Kidney (tissue), 14 donors: ENCODE measurements around the gene GSPT1. TPM values are rescaled to one million over a fixed set of nuclear protein-coding genes. Genes with fewer than 3 reads are reported as not detected.

Experiments
- DNase-seq, 5 donors: peaks; one replicate each; pipeline ENCODE4 v3.0.0-alpha.2; 2013 to 2020
- FAIRE-seq: peaks from 2 replicates; lab custom pipeline; 2012; peaks lifted over from hg19 to GRCh38; lab: Jason Lieb, UNC
- H3K27ac ChIP-seq, 2 donors: one replicate each; pipeline ENCODE4 v1.7.0; 2013; ENCODE audit warnings: low read depth in 2 of 2, low read length in 2 of 2, inconsistent platforms in 1 of 2
- H3K27me3 ChIP-seq: one replicate; pipeline ENCODE4 v1.7.1; 2013; ENCODE audit warnings: low read length, inconsistent platforms; ENCODE audit not compliant: control insufficient read depth, insufficient read depth
- H3K36me3 ChIP-seq, 3 donors: one replicate each; pipeline versions ENCODE4 v1.7.0 to v1.7.1; 2013; ENCODE audit warnings: low read length in 3 of 3, control low read depth in 1 of 3, inconsistent platforms in 1 of 3; ENCODE audit not compliant: insufficient read depth in 3 of 3, control insufficient read depth in 2 of 3
- H3K4me1 ChIP-seq, 3 donors: one replicate each; pipeline versions ENCODE4 v1.7.0 to v1.7.1; 2013; ENCODE audit warnings: low read length in 3 of 3, inconsistent platforms in 1 of 3, low read depth in 1 of 3; ENCODE audit not compliant: control insufficient read depth in 2 of 3, insufficient read depth in 2 of 3
- H3K4me3 ChIP-seq, 3 donors: one replicate each; pipeline versions ENCODE4 v1.7.0 to v1.8.1; 2013; ENCODE audit warnings: low read length in 3 of 3, control low read depth in 1 of 3, inconsistent platforms in 1 of 3
- H3K9ac ChIP-seq, 3 donors: one replicate each; pipeline versions ENCODE4 v1.7.0 to v1.7.1; 2013; ENCODE audit warnings: low read length in 3 of 3, control low read depth in 1 of 3, inconsistent platforms in 1 of 3
- H3K9me3 ChIP-seq, 3 donors: one replicate each; pipeline versions ENCODE4 v1.7.0 to v1.7.1; 2013; ENCODE audit warnings: low read length in 3 of 3, control low read depth in 1 of 3, inconsistent platforms in 1 of 3; ENCODE audit not compliant: control insufficient read depth in 2 of 3, insufficient read depth in 1 of 3
- intact Hi-C: fragments of 100-400 bp; cut with DNase I; formaldehyde crosslinking; loops from one replicate; pipeline ENCODE4 v1.11.1; 2022
- polyA plus RNA-seq: library from polyadenylated mRNA; stranded (reverse); fragments of 350-450 nt; fragmentation: Illumina TruSeq; extraction: RNeasy Lipid Tissue Mini Kit (QIAGEN cat#74804); gene quantifications from one replicate; pipeline ENCODE4 v1.2.3, GENCODE V29; 2014; ENCODE audit warnings: low read depth, low replicate concordance; ENCODE audit not compliant: insufficient read depth
- total RNA-seq: library from RNA; stranded (reverse); fragmentation: NEBNext Ultra II Directional; extraction: Animal tissue kit (Norgen Biotek cat#: 25700); gene quantifications from one replicate; pipeline ENCODE4 v1.2.1, GENCODE V29; 2021
- TF ChIP-seq, protein P1 (sequence below): IDR thresholded peaks from 3 replicates; pipeline ENCODE4 v1.5.1; 2012; ENCODE audit warnings: mild to moderate bottlenecking, moderate library complexity, borderline replicate concordance; ENCODE audit not compliant: insufficient read depth; ENCODE audit errors: extremely low read depth
- donor health status: control.
- donor health status: control.
- donor health status: control.
- donor health status: control.
- donor health status: control.
- donor health status: DM: yes; HTN: yes; CAD: no.
- donor health status: Normal renal cell carcinoma (clear cell type).

Gene GSPT1
- total and polyA plus RNA-seq, 2 donors from 2014 or later: 48.3 to 99.0 TPM

DNA sequence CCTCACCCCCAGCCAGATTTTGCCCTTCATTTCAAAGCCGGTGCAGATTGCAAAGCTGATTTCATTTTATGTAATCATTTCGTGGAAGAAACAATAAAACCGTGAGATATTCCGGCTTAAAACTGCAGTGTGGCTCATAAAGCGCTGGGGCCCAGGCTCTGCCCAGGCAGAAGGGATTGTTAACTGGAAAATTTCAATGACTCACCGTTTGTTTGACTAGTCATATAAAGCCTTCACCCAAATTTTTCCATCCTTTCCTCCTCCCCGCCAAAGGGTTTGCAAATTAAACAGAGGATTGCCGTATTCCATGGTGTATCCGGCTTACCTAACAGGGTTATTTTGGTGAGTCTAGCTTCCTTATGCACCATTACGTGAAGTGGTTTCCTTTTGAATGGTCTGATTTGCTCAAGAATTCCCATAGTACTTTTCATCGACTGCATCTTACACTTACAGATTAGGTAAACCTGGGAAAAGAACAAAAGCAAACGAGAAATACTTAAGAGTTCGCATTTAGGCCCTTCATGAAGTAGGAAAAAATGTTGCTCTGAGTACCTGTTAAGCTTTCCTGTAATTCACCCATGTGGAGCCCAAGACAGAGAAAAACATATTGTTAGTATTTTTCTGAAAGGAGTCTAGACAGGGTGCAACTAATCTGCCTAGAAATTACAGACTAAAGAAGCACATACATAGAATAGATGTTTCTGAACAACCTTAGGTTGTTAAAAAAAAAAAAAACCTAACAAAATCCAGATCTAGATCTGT is 949 bp upstream of the GSPT1 start:
- Histone ChIP-seq H3K9me3 (no peaks in the 10 kb centered on the region), H3K27ac (peak overlapping the region; percentile 86 to 95), H3K4me1 (peaks cover 4 to 12% (median 5%) of the 10 kb centered on the region in 3 donors), H3K36me3 (no peaks in the 10 kb centered on the region), H3K27me3 (no peaks in the 10 kb centered on the region), H3K4me3 (peak overlapping the region; percentile 62 to 89 (median 74)), H3K9ac (peak overlapping the region; percentile 62 to 90 (median 76))
- DNase-seq (peak in 1 of 5 donors; percentile 27), FAIRE-seq (no peak)
- TF ChIP-seq, protein P1, sequence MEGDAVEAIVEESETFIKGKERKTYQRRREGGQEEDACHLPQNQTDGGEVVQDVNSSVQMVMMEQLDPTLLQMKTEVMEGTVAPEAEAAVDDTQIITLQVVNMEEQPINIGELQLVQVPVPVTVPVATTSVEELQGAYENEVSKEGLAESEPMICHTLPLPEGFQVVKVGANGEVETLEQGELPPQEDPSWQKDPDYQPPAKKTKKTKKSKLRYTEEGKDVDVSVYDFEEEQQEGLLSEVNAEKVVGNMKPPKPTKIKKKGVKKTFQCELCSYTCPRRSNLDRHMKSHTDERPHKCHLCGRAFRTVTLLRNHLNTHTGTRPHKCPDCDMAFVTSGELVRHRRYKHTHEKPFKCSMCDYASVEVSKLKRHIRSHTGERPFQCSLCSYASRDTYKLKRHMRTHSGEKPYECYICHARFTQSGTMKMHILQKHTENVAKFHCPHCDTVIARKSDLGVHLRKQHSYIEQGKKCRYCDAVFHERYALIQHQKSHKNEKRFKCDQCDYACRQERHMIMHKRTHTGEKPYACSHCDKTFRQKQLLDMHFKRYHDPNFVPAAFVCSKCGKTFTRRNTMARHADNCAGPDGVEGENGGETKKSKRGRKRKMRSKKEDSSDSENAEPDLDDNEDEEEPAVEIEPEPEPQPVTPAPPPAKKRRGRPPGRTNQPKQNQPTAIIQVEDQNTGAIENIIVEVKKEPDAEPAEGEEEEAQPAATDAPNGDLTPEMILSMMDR: no peak
- intact Hi-C loops: no loop called here

DNA sequence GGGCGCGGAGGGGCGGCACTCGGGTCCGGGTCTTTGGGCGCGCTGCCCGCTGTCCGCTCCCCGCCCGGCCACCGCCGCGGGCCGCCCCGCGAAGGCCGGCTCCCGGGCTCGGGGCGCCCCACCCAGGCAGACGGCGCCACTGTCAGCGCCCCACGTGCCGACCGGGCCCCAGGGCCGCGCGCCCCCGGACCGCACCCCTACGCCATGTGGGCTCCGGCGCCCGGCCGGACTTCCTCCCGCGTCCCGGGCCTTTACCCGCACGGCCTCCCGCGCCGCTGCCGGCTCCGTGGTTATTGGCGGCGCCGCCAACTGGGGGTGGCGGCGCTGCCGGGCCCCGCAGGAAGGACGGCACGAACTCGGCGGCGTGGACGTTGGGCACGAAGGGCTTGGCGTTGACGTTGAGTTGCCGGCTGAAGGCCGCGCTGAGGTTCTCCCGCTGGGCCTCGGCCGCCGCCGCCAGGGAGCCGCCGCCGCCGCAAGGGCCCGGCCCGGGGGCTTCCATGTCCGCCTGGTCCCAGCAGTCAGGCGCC is 577 bp downstream of the GSPT1 start:
- H3K4me3 ChIP-seq: peak overlapping the region; percentile 76 to 86 (median 80)
- FAIRE-seq (no peak), DNase-seq (peak in 4 of 5 donors; percentile 30 to 72 (median 44))
- H3K27me3 ChIP-seq: no peaks in the 10 kb centered on the region
- intact Hi-C loops: no loop called here
- peaks cover 5 to 18% (median 12%) of the 10 kb centered on the region in 3 donors for H3K4me1 ChIP-seq
- TF ChIP-seq, protein P1: no peak
- H3K36me3 ChIP-seq: no peaks in the 10 kb centered on the region
- H3K27ac ChIP-seq: peak overlapping the region; percentile 94 to 95
- no peaks in the 10 kb centered on the region for H3K9me3 ChIP-seq
- H3K9ac ChIP-seq: peak overlapping the region in 1 of 3 donors; percentile 77

DNA sequence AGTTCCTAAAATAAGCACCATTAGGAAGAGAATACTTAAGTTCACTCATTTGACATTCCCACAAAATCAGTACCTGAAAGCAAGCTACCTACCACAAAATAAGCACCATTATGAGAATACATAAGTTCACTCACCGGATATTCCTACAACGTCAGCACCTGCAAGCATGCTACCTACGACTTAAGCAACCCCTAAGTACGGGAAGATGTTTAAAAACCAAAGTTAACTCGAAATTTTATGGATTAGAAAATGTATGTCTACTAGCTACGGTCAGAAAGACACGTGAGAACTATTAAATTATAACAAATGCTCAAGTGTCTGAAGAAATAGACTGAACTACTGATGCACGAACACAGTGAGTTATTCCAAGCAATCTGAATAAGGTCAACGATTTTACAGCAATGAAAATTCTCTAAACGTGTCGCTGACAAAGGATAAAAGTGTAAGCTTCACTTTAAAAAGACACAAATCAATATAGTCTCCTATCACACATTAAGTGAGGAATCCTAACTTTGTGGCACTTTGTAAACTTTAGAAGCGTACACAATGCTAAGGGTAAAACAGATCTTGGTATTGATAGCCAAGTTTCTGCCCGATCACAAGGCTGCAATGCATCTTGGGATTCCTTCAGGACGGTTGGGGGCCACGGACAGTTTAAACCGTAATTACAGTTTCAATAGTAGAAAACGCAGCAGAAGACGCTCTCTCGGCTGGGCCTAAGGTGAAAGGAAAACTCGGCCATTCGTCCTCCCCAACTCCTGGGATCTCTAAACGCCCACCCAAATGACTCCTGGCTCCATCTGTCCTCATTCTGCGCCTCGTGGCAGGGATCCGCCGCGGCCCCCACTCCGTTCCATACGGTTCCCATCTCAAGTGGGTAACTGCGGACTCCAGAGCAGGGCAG is 1.3 kb downstream of the GSPT1 start:
- intact Hi-C loops: no loop called here
- Histone ChIP-seq H3K9ac (peak overlapping the region; percentile 31 to 77 (median 63)), H3K4me1 (peaks cover 5 to 18% (median 15%) of the 10 kb centered on the region in 3 donors), H3K4me3 (peak overlapping the region; percentile 76 to 86 (median 80)), H3K27ac (peak overlapping the region; percentile 77 to 85), H3K27me3 (no peaks in the 10 kb centered on the region), H3K9me3 (no peaks in the 10 kb centered on the region), H3K36me3 (no peaks in the 10 kb centered on the region)
- TF ChIP-seq, protein P1: no peak
- DNase-seq: peak in 4 of 5 donors; percentile 20 to 66 (median 44)
- FAIRE-seq: no peak
